ENCODE results near the gene ADORA2B. TPM values are rescaled to one million over a fixed set of nuclear protein-coding genes. Genes with fewer than 3 reads are reported as not detected.
"Not testable (repeated sequence)": the region's sequence is repeated elsewhere in the genome, so short reads cannot be mapped to it uniquely, and the experiment has no call there.

The ADORA2B gene
- total RNA-seq (2014; rRNA removed; shearing (Covaris generic); ENCODE audit: low replicate concordance): 16.0 and 24.5 TPM in 2 replicates

GRCh38 chr17:15944759-15945526 lies at the start of gene ADORA2B:
ADORA2B (plus strand) TSS chr17:15945130; CDS start chr17:15945249, 119 bp downstream.
- H3K9me3 ChIP-seq: no peaks in the 10 kb centered on the region
- H3K27me3 ChIP-seq: no peaks in the 10 kb centered on the region
- H3K36me3 ChIP-seq: no peaks in the 10 kb centered on the region
- peak; percentile 73 for DNase-seq
- peak within 1 kb of the TSS; percentile 66 for H3K4me3 ChIP-seq

GRCh38 chr17:15896277-15896676 lies 48.7 kb upstream of the ADORA2B start:
- H3K9me3 ChIP-seq: no peaks in the 10 kb centered on the region
- no peak for DNase-seq
- H3K27me3 ChIP-seq: no peaks in the 10 kb centered on the region
- no peak overlapping the region for H3K4me3 ChIP-seq
- no peaks in the 10 kb centered on the region for H3K36me3 ChIP-seq

GRCh38 chr17:15896834-15897233 lies 48.1 kb upstream of the ADORA2B start:
- no peaks in the 10 kb centered on the region for H3K36me3 ChIP-seq
- H3K27me3 ChIP-seq: no peaks in the 10 kb centered on the region
- no peak overlapping the region for H3K4me3 ChIP-seq
- no peak for DNase-seq
- H3K9me3 ChIP-seq: no peaks in the 10 kb centered on the region

GRCh38 chr17:15899596-15899995 lies 45.3 kb upstream of the ADORA2B start:
- H3K27me3 ChIP-seq, H3K4me3 ChIP-seq, DNase-seq, H3K9me3 ChIP-seq, H3K36me3 ChIP-seq: not testable (repeated sequence)

- H3K36me3 ChIP-seq: no peaks in the 10 kb centered on the region
- DNase-seq: no peak
These were observed 44.1 kb upstream of the ADORA2B start for GRCh38 chr17:15900871-15901270.

GRCh38 chr17:15905236-15905635 lies 39.7 kb upstream of the ADORA2B start:
- H3K36me3 ChIP-seq, H3K4me3 ChIP-seq, DNase-seq: not testable (repeated sequence)

More at GRCh38 chr17:15900871-15901270, 44.1 kb upstream of the ADORA2B start:
- Histone ChIP-seq H3K9me3 (no peaks in the 10 kb centered on the region), H3K27me3 (no peaks in the 10 kb centered on the region), H3K4me3 (no peak overlapping the region)

GRCh38 chr17:15907290-15907689 lies 37.6 kb upstream of the ADORA2B start:
- H3K9me3 ChIP-seq: no peaks in the 10 kb centered on the region
- H3K36me3 ChIP-seq: no peaks in the 10 kb centered on the region
- H3K4me3 ChIP-seq: no peak overlapping the region
- H3K27me3 ChIP-seq: no peaks in the 10 kb centered on the region
- no peak for DNase-seq

More at GRCh38 chr17:15905236-15905635, 39.7 kb upstream of the ADORA2B start:
- not testable (repeated sequence) for H3K27me3 ChIP-seq, H3K9me3 ChIP-seq

- Histone ChIP-seq H3K27me3 (no peaks in the 10 kb centered on the region), H3K4me3 (no peak overlapping the region), H3K36me3 (no peaks in the 10 kb centered on the region), H3K9me3 (no peaks in the 10 kb centered on the region)
- DNase-seq: no peak
These were observed 36.6 kb upstream of the ADORA2B start for GRCh38 chr17:15908378-15908777.

- no peak for DNase-seq
- H3K36me3 ChIP-seq: no peaks in the 10 kb centered on the region
- H3K27me3 ChIP-seq: no peaks in the 10 kb centered on the region
- H3K4me3 ChIP-seq: no peak overlapping the region
- H3K9me3 ChIP-seq: no peaks in the 10 kb centered on the region
These were observed 35.4 kb upstream of the ADORA2B start for GRCh38 chr17:15909481-15909991.

- Histone ChIP-seq H3K4me3 (no peak overlapping the region), H3K27me3 (no peaks in the 10 kb centered on the region), H3K36me3 (no peaks in the 10 kb centered on the region), H3K9me3 (no peaks in the 10 kb centered on the region)
- no peak for DNase-seq
These were observed 34.1 kb upstream of the ADORA2B start for GRCh38 chr17:15910791-15911190.

- H3K9me3 ChIP-seq, H3K36me3 ChIP-seq, DNase-seq, H3K4me3 ChIP-seq, H3K27me3 ChIP-seq: not testable (repeated sequence)
These were observed 33.2 kb upstream of the ADORA2B start for GRCh38 chr17:15911701-15912100.

- H3K36me3 ChIP-seq: no peaks in the 10 kb centered on the region
- no peak overlapping the region for H3K4me3 ChIP-seq
- no peak for DNase-seq
- no peaks in the 10 kb centered on the region for H3K27me3 ChIP-seq
- H3K9me3 ChIP-seq: no peaks in the 10 kb centered on the region
These were observed 32.4 kb upstream of the ADORA2B start for GRCh38 chr17:15912416-15912955.

GRCh38 chr17:15913826-15914225 lies 31.1 kb upstream of the ADORA2B start:
- Histone ChIP-seq H3K9me3 (no peaks in the 10 kb centered on the region), H3K27me3 (no peaks in the 10 kb centered on the region), H3K36me3 (no peaks in the 10 kb centered on the region), H3K4me3 (no peak overlapping the region)
- no peak for DNase-seq

- no peaks in the 10 kb centered on the region for H3K27me3 ChIP-seq
- no peaks in the 10 kb centered on the region for H3K9me3 ChIP-seq
- no peak overlapping the region for H3K4me3 ChIP-seq
- H3K36me3 ChIP-seq: no peaks in the 10 kb centered on the region
- DNase-seq: peak; percentile 20
These were observed 30.3 kb upstream of the ADORA2B start for GRCh38 chr17:15914400-15915170.

GRCh38 chr17:15915961-15916360 lies 29.0 kb upstream of the ADORA2B start:
- Histone ChIP-seq H3K27me3 (no peaks in the 10 kb centered on the region), H3K9me3 (no peaks in the 10 kb centered on the region), H3K4me3 (no peak overlapping the region), H3K36me3 (no peaks in the 10 kb centered on the region)
- DNase-seq: no peak

GRCh38 chr17:15917021-15917437 lies 27.9 kb upstream of the ADORA2B start:
- DNase-seq: no peak
- H3K9me3 ChIP-seq: no peaks in the 10 kb centered on the region
- H3K36me3 ChIP-seq: no peaks in the 10 kb centered on the region
- H3K4me3 ChIP-seq: no peak overlapping the region
- H3K27me3 ChIP-seq: no peaks in the 10 kb centered on the region

- Histone ChIP-seq H3K27me3 (no peaks in the 10 kb centered on the region), H3K4me3 (no peak overlapping the region), H3K9me3 (no peaks in the 10 kb centered on the region), H3K36me3 (no peaks in the 10 kb centered on the region)
- DNase-seq: no peak
These were observed 27.4 kb upstream of the ADORA2B start for GRCh38 chr17:15917438-15918027.

All from MG63 (cell line).